Mucosa of gallbladder (tissue), 1 donor: ENCODE data around the gene RELN. TPM values are rescaled to one million over a fixed set of nuclear protein-coding genes. Genes with fewer than 3 reads are reported as not detected.
"Not testable (repeated sequence)": the region's sequence is repeated elsewhere in the genome, so short reads cannot be mapped to it uniquely, and the experiment has no call there.

Experiments used
- DNase-seq: peaks from one replicate; pipeline ENCODE4 v3.0.0-alpha.2; 2020; ENCODE audit warnings: low spot score
- total RNA-seq: library from RNA; stranded (reverse); gene quantifications from one replicate; pipeline ENCODE4 v1.2.1, GENCODE V29; 2021
- donor health status: DM: no; HTN: no; CAD: no.

RELN gene
- total RNA-seq, 1 donor from 2014 or later: 1.8 TPM

DNA sequence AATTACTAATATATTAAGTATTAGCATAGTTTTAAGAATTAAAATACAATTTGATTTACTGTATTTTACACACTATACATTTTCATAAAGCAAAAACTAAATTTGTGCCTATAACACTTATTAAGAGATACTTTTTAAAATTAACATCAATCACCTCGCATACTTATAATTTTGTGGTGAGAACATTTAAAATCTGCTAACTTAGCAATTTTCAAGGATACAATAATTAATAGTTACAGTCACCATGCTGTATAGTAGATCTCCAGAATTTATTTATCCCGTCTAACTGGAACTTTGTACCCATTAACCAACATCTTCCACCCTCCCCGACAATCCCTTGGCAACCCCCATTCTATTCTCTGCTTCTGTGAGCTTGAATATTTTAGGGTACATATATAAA, 47.5 kb downstream of the RELN start:
- DNase-seq: no peak

DNA sequence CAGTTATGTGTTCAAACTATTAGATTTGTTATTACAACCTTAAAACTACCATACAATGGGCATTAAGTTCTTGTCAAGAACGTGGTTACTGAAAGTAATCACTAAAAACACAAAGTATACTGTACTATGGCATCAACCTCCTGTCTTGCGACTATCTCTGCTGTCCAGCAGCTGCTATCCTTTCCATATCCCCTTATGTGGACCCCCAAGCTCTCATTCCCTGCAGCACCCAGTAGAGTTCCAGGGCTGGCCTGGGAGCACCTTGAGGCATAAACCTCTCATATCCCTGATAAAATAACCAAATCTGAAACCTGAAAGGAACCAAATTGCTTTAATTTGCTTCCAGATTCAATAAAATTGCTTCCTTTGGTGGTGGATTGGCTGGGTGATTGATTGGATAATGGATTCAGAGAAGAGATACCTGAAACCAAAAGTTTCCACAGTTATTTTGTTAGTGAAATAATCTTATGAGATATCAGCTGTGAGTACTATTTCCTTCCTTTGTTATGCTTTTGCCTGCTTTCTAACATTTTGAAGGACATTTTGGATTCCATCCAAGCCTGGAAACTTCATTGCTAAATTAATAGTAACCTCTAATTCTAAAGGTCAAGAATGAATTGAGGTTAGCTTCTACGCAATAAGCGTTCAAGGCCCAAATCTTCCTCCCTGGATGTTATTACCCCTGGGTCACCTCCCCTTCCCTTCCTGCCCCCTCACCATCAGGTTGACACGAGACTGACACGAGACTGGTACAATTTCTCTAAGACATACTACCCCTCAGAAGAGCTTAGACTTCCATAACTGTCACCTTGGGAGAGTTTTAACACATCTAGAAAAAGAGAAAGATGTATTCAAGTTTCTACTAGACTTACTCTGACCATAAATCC, 48.8 kb downstream of the RELN start:
- no peak for DNase-seq

DNA sequence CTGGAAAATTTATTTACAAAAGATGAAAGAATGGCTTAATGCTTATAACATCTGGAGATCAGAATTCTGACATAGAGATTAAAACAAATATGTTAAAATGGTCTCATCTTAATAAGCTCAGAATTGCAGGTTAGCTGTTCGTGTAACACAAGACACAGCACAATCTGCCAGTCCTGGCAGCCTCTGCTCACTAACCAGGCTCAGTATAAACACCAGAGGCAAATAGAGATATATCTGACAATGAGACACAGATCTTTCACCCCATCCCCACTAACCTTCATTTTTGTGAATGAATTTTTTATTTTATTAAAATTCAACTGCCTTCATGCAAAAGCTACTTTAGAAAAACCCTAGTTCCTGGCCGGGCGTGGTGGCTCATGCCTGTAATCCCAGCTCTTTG, 51.8 kb downstream of the RELN start:
- DNase-seq: no peak

DNA sequence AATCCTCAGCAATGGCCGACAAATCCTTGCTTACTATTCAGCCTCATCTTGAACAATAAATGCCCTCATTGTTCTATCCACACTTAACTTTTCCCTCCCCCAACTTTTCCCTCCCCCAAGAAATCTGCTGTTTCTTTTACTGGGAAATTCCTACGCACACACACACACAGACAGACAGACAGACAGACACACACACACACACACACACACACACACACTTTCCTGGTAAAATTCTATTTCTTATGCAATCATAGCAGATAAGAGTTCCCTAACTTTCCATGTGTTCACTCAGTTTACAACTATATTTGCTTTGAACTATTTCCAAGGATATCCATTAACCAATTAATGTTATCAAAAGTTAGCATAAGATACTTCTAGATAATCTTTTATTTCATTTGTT, 52.9 kb downstream of the RELN start:
- DNase-seq: no peak

DNA sequence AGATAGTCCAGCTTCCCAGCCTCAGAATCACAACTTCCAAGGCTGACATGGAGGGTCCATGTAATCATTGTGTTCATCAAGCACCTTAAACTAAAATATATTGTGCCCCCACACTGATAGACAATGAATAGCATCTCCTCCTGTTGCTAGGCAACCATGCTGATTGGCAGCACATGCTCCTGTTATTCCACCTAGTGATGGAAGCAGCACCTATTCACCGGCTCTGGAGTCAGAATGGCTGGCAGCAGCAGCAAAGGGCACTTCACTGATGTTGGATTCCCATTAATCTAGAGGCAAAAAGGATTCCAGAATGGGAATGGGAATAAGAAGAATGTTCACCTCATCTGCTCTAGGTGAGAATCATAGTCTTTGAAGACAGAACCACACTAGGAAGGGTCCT, 55.0 kb downstream of the RELN start:
- no peak for DNase-seq

DNA sequence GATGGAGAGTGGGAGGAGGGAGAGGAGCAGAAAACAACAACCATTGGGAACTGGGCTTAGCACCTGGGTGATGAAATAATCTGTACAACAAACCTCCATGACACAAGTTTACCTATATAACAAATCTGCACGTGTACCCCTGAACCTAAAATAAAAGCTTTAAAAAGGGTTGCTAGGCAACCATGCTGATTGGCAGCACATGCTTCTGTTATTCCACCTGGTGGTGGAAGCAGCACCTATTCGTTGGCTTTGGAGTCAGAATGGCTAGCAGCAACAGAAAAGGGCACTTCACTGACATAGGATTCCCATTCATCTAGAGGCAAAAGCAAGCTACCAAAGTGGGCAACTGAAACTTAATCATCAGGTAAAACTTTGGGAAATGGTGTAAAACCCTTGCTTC, 57.1 kb downstream of the RELN start:
- no peak for DNase-seq

DNA sequence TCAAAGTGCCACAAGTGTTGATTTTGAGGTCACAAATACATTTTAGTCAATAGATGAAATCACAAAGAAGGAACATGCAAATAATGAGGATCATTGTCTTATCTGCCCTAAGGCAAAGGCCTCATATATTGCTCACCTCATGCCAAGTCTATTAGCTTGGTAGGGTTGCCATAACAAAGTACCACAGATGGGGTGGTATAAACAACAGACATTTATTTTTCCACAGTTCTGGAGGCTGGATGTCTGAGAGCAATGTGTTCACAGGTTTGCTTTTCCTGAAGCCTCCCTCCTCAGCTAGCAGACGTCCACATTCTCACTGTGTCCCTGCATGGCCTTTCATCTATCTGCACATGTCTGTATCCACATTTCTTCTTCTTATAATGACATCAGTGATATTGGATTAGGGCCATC, 59.6 kb downstream of the RELN start:
- DNase-seq: no peak

DNA sequence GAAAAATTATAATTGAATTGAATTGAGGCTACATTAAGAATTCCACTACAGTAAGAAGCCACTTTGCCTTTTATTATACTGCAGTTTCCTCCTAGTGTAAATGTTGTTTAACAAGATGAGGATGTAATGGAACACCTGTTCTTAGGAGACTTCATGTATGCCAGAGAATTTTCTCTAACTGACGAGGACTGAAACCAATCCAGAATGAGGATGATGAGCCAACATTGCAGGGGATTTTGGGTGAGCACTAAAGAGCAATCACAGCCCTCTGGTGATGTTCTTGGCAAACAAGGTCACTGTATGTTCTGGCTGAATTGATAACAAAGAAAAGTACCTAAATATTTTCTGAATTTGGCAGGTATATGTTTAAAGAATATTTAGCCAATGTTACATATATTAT, 60.9 kb downstream of the RELN start:
- no peak for DNase-seq

DNA sequence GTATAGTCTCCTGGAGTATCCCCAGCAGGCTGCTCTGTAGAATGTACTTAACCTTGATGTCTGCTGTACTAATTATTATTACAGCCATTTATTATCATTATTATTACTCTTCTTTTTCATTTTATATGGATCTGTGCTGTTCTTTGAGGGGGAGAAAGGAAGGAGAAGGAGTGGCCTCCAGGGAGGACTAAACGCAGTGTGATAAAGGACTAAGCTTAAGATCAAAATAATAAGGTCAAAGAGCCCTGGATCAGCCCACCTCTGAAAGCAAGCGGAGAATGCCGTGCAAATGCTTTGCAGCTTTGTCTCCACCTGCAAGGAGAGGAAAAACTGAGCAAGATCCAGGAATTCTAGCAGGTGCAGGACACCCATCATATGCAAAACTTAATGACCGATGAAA, 65.3 kb downstream of the RELN start:
- DNase-seq: no peak

DNA sequence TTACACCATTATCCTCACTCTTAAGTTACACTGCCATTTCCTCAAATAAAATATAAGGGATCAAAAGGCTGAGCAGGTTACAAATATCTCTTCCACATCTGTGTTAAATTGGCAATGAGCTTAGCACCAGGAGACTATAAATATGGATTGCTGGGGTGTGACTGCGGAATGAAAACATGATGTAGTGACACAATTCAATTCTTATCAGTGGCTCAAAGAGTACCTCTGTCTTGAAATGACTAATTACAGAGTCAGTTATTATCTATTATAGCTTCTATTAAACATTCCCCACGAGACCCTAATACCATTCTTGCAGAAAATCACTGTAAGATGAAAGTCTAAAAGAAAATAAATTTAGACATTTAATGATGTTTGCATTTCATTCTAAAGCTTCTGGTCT, 67.1 kb downstream of the RELN start:
- DNase-seq: no peak

DNA sequence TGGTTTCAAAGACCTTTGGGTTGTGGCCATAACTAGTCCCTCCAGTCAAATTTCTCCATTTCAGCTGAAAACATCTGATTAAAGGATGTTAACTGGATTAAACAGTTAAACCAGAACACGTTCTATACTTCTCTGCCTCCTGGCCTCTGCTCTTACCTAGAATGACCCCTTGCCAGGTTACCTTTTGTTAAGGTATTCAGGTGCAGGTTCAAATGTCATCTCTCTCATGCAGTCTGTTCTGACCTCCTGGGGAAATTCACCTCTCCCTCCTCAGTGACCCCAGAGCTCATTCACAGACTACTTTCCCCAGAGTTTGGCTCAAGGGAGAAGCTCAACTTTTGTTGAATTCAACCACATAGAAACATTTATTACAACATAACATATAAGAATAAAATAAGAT, 67.8 kb downstream of the RELN start:
- DNase-seq: no peak

DNA sequence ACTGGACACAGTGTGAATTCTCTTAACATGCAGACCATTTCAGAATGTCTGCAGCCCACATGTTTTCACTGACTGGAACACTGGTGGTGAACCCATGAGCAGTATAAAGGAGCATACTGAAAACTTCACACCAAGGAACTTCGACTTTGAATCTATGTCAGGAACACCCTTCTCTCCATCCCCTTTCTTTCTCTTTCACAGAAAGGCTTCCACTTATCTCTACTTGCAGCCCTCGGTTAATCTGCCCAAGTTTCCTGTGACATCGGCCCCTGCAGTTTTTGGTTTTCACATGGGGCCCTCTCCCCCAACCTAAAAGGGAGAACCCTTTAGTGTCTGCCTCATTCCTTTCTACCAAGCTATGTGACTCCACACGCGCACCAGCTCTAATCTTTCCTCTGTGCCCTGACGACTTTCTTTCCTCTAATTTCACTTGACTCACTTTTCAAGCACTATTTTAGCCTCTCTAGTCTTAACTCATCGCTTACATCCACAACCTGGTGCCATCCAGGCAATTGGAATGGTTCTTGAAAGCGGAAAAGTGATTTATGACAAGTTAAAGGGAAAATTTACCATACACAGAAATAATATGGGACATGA, 70.1 kb downstream of the RELN start:
- DNase-seq: no peak

DNA sequence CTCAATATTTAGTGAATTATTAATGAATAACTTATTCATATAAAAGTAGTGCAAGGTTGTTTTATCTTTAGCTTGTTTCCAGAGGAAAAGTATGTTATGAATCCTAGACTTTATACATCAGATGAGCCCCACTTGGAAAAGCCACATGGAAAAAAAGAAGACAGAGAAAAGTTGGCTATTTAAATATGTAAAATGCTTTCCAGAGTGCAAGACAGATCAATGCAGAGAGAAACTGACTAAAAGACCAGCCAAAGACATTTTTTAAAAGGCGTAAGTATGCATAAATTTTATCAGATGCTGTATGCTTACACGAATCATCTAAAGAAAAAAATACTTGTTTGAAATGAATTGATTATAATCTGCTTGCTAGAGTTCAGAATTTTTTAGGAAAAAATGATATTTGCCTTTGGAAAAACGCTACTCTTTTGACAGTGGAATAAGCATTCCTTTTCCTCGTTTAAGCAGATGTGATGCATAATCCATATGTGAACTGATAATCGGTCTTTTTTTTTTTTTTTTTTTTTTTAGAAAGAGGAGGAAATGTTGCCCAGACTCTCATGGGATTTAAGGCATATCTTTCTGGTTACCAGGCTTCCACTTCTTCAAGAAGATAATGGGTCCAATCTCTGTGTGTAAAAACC, 70.7 kb downstream of the RELN start:
- no peak for DNase-seq

DNA sequence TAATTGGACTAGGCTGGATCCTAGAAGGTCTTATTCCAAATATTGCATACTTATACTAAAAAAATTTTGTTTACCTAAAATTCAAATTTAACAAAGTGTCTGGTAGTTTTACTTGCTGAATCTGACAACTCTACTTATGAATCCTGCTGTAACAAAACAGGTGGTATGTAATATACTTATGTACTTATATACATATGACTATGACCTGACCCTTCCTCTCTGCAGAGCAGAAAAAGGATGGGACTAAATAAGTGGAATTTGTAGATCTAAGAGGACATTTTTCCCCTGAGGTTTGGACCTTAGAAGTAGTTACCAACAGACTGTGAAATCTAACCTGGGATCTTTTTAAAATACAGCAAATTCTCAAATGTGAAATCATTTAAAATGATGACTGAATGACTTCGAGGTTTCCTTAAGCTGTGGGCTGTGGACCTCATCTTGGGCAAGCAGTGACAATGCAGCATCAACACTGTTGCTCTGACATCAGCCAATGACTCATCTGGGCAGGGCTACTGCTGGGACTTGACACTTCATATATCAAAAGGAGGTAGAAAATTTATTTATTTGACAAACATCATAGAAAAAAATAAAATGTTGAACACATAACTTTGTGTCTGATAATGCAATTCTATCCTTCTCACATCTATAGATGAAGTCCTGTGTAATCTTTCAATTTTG, 73.6 kb downstream of the RELN start:
- DNase-seq: no peak

DNA sequence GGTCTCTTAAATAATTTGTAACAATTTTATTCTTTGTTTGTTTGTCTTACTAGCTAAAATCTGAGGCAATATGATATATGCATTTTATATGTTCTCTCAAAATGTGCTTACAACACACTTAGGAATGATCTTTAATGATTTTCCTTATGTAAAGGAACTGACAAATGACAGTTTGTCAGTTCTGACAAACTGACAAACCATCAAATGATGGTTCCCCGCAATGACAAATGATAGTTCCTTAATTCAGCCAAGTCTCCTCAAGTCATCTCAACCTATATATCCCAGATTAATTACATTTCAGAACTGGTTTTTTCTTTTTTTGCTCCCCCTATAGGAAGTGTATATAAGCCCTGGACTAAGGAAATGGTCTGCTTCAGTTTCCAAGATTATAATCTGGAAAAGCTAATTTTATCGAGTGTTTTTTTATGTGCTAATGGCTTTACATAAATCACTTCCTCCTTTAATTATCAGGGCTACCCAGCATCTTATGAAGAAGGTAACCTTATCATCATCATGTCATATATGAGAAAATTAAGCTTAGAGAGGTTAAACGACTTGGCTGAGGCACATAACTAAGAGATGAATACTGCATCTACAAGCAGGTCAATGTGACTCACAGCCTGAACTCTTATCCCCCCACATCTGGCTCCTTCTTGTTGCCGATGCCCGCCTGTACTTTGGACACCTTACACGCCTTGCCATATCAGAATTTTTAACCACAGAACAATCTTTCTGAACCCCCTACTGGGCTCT, 75.1 kb downstream of the RELN start:
- DNase-seq: no peak

DNA sequence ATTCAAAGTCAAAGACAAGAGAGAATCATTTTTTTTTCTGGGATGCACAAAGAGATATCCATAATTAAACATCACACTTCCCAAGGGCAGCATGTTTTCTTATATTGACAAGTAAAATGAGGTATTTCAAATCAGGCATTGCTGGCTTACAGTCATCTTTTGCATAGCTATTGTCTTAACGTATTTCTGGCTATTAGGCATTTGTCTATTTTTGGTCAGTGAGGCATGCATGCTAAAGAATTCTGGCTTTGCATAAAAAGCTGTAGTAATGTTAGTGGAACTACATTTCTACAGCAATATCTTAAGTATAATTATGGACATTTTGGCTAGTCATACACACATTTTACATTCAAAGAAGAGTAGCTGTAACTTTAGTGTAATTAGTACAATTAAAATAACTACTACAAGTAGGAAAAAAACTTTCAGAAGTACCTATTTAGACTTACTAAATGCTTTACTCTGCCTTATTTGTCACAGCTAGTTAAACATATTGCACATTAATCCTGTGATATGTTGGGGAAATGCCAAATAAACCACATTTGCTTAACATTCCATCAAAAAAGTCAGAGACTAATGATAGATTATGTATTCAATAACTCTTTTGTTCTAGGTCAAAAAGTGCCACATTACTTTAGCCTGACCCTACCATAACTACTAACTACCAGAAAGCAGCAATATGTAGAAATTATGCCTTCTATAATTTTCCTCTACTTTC, 76.4 kb downstream of the RELN start:
- DNase-seq: no peak

DNA sequence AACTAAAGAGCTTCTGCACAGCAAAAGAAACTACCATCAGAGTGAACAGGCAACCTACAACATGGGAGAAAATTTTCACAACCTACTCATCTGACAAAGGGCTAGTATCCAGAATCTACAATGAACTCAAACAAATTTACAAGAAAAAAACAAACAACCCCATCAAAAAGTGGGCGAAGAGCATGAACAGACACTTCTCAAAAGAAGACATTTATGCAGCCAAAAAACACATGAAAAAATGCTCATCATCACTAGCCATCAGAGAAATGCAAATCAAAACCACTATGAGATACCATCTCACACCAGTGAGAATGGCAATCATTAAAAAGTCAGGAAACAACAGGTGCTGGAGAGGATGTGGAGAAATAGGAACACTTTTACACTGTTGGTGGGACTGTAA, 78.4 kb downstream of the RELN start:
- DNase-seq: not testable (repeated sequence)

DNA sequence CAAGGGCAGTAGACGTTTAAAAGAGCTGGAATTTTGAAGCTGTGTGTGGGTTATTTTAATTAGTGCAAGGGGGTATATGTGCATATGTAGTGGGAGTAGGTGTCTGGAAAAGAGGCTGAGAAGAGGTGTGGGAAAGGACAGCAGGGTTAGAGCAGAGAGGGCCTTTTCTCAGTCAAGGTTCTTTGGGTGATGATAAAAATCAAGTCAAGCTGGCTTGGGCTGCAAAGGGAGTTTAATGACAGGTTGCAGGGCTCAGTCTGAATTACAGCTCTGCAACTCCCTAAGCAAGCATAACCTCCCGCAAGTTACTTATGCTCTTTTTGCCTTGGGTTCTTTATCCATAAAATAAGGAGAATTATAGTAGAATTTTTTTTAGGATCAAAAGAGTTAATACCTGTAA, 83.5 kb downstream of the RELN start:
- no peak for DNase-seq

DNA sequence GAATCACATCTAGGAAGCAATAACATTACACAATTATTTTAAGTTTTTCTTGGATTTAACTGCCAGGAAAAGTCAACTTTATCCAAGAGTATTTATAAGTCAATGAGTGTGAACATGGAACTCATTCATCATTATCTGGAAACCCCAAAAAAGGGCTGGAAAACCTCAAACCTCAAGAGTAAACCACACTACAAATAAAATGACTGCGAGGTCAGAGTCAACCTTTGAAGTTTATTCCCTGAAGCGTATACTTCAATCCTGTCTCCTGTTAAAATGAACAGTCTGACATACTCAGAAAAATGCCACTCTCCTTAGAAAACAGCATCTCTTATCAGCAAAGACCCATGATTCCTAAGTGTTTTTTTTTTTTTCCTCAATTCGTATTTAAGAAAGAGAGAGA, 86.5 kb downstream of the RELN start:
- DNase-seq: no peak

DNA sequence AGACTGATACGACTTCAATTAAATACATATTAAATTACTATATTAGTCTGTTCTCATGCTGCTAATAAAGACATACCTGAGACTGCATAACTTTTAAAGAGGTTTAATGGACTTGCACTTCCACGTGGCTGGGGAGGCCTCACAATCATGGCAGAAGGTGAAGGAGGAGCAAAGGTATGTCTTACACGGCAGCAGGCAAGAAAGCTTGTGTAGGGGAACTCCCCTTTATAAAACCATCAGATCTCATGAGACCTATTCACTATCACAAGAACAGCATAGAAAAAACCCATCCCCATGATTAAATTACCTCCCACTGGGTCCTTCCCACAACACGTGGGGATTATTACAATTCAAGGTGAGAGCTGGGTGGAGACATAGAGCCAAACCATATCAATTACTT, 92.6 kb downstream of the RELN start:
- not testable (repeated sequence) for DNase-seq
